Measurements from ENCODE around the gene DDX31.

GRCh38 chr9:132710333-132710732 lies 40.5 kb upstream of the DDX31 start:
- TF ChIP-seq CTCF (conservative IDR thresholded peaks at IDR 0.05) (no peak), ZFX (IDR thresholded peaks at IDR 0.05) (no peak)

All from C4-2B (cell line).